Fibroblast of lung (primary cell): ENCODE data around the gene HERC3. TPM values are rescaled to one million over a fixed set of nuclear protein-coding genes. Genes with fewer than 3 reads are reported as not detected.

Source experiments
- DNase-seq, 2 donors: peaks; one replicate each; pipeline versions ENCODE4 v3.0.0 to v3.0.0-alpha.2; 2010; ENCODE audit warnings: low read depth in 2 of 2
- H2AFZ ChIP-seq: 2 replicates; pipeline ENCODE4 v1.5.1; 2012; ENCODE audit warnings: low read length, control low read depth, inconsistent platforms
- H3K27ac ChIP-seq: 2 replicates; pipeline ENCODE4 v1.5.1; 2011; ENCODE audit warnings: low read length, control low read depth; ENCODE audit not compliant: insufficient read depth
- H3K27me3 ChIP-seq: 2 replicates; pipeline ENCODE4 v1.5.1; 2011; ENCODE audit warnings: mild to moderate bottlenecking, low read length; ENCODE audit not compliant: control insufficient read depth, insufficient read depth
- H3K36me3 ChIP-seq: 2 replicates; pipeline ENCODE4 v1.5.1; 2011; ENCODE audit warnings: low read length; ENCODE audit not compliant: control insufficient read depth, insufficient read depth
- H3K4me1 ChIP-seq: 2 replicates; pipeline ENCODE4 v1.5.1; 2011; ENCODE audit warnings: low read length; ENCODE audit not compliant: control insufficient read depth, insufficient read depth; ENCODE audit errors: extremely low read depth
- H3K4me2 ChIP-seq: 2 replicates; pipeline ENCODE4 v1.5.1; 2011; ENCODE audit warnings: low read length, control low read depth; ENCODE audit not compliant: insufficient read depth; ENCODE audit errors: extremely low read depth
- H3K4me3 ChIP-seq, 4 experiments: fragments of 200-600 bp in 1 of 4; sonication (generic) in 1 of 4; replicated peaks in 1 of 4; 2 replicates each; pipeline ENCODE4 v1.5.1; 2011 to 2016; ENCODE audit warnings: low read length in 4 of 4, low read depth in 3 of 4, mild to moderate bottlenecking in 3 of 4, control low read depth in 2 of 4, inconsistent platforms in 1 of 4, mixed read lengths in 1 of 4; ENCODE audit not compliant: insufficient read depth in 1 of 4; ENCODE audit errors: control extremely low read depth in 1 of 4
- H3K79me2 ChIP-seq: 2 replicates; pipeline ENCODE4 v1.5.1; 2012; ENCODE audit warnings: mild to moderate bottlenecking, low read length, inconsistent platforms; ENCODE audit not compliant: control insufficient read depth, insufficient read depth
- H3K9ac ChIP-seq: 2 replicates; pipeline ENCODE4 v1.5.1; 2011; ENCODE audit warnings: mild to moderate bottlenecking, low read length, control low read depth; ENCODE audit not compliant: insufficient read depth
- H3K9me3 ChIP-seq: 2 replicates; pipeline ENCODE4 v1.5.1; 2012; ENCODE audit warnings: low read depth, low read length; ENCODE audit not compliant: control insufficient read depth, insufficient read depth
- H4K20me1 ChIP-seq: 2 replicates; pipeline ENCODE4 v1.5.1; 2011; ENCODE audit warnings: low read length; ENCODE audit not compliant: control insufficient read depth, insufficient read depth; ENCODE audit errors: extremely low read depth
- CTCF ChIP-seq, 2 donors: IDR thresholded peaks in 1 of 2; conservative IDR thresholded peaks in 1 of 2; 1 replicate in 1 of 2; 2 replicates in 1 of 2; pipeline ENCODE4 v1.5.1; 2011 to 2012; ENCODE audit warnings: low read length in 2 of 2, control low read depth in 1 of 2, inconsistent platforms in 1 of 2, low read depth in 1 of 2, mild to moderate bottlenecking in 1 of 2
- EZH2 ChIP-seq: IDR thresholded peaks from 2 replicates; pipeline ENCODE4 v1.5.1; 2012; ENCODE audit warnings: low read length, control low read depth, mild to moderate bottlenecking; ENCODE audit errors: missing control alignments
- polyA plus RNA-seq, 2 donors: library from polyadenylated mRNA; depleted of rRNA in 1 of 2; stranded (reverse) in 1 of 2; unstranded in 1 of 2; fragments of >200 nt; gene quantifications; 2 replicates each; pipeline ENCODE4 v1.2.1, GENCODE V29; 2011 to 2012; ENCODE audit warnings: missing spikeins in 1 of 2
- total RNA-seq: library from RNA; depleted of rRNA; stranded (reverse); fragments of >200 nt; gene quantifications from 2 replicates; pipeline ENCODE4 v1.2.1, GENCODE V29; 2014

Gene HERC3
- total and polyA plus RNA-seq, 2 donors (not counting 1 experiment from before 2014, with no cell fraction given), result 24.5 to 27.6 TPM

GRCh38 chr4:88673886-88674285, 81.6 kb downstream of the HERC3 start:
- H3K79me2 ChIP-seq, result no peaks in the 10 kb centered on the region
- no peak for DNase-seq
- TF ChIP-seq CTCF (conservative IDR thresholded peaks at IDR 0.05 in 1 of 2, IDR thresholded peaks at IDR 0.05 in 1 of 2; ENCODE audit: low read depth in 1 of 2, low read length in 2 of 2), result no peak
- TF ChIP-seq EZH2, result no peak
- no peak overlapping the region for H3K9ac ChIP-seq
- H3K9me3 ChIP-seq, result no peaks in the 10 kb centered on the region
- H4K20me1 ChIP-seq, result no peaks in the 10 kb centered on the region
- no peaks in the 10 kb centered on the region for H3K27me3 ChIP-seq
- no peak overlapping the region for H3K27ac ChIP-seq
- no peak overlapping the region for H3K4me3 ChIP-seq
- H3K4me1 ChIP-seq, result peaks cover 3% of the 10 kb centered on the region
- H2AFZ ChIP-seq, result no peak overlapping the region
- H3K4me2 ChIP-seq, result no peak overlapping the region
- no peaks in the 10 kb centered on the region for H3K36me3 ChIP-seq

- TF ChIP-seq CTCF (conservative IDR thresholded peaks at IDR 0.05 in 1 of 2, IDR thresholded peaks at IDR 0.05 in 1 of 2; ENCODE audit: low read depth in 1 of 2, low read length in 2 of 2), result no peak
- TF ChIP-seq EZH2, result no peak
- no peaks in the 10 kb centered on the region for H3K9me3 ChIP-seq
Observed at GRCh38 chr4:88674565-88674964, 82.3 kb downstream of the HERC3 start.

GRCh38 chr4:88674979-88675378, 82.7 kb downstream of the HERC3 start:
- Histone ChIP-seq H3K4me3 (no peak overlapping the region), H3K4me2 (no peak overlapping the region), H3K4me1 (peaks cover 3% of the 10 kb centered on the region), H2AFZ (no peak overlapping the region), H3K27me3 (no peaks in the 10 kb centered on the region), H3K9ac (no peak overlapping the region), H4K20me1 (no peaks in the 10 kb centered on the region), H3K27ac (no peak overlapping the region), H3K9me3 (no peaks in the 10 kb centered on the region), H3K79me2 (no peaks in the 10 kb centered on the region), H3K36me3 (no peaks in the 10 kb centered on the region)
- TF ChIP-seq CTCF (conservative IDR thresholded peaks at IDR 0.05 in 1 of 2, IDR thresholded peaks at IDR 0.05 in 1 of 2; ENCODE audit: low read depth in 1 of 2, low read length in 2 of 2) (no peak), EZH2 (no peak)
- DNase-seq, result peak; percentile 26 to 69

More at GRCh38 chr4:88674565-88674964, 82.3 kb downstream of the HERC3 start:
- H3K4me1 ChIP-seq, result peaks cover 3% of the 10 kb centered on the region
- no peaks in the 10 kb centered on the region for H3K79me2 ChIP-seq
- no peaks in the 10 kb centered on the region for H4K20me1 ChIP-seq
- H3K27ac ChIP-seq, result no peak overlapping the region
- no peak overlapping the region for H3K9ac ChIP-seq
- no peak overlapping the region for H2AFZ ChIP-seq
- peak; percentile 8 to 69 for DNase-seq
- H3K4me2 ChIP-seq, result no peak overlapping the region
- no peaks in the 10 kb centered on the region for H3K27me3 ChIP-seq
- no peak overlapping the region for H3K4me3 ChIP-seq
- H3K36me3 ChIP-seq, result no peaks in the 10 kb centered on the region
